DOHH2 (cell line): ENCODE data around the gene TPRG1L.

Experiments used
- EZH2phosphoT487 ChIP-seq: fragments of 200-600 bp; sonication (generic); IDR thresholded peaks from 2 replicates; pipeline ENCODE4 v1.6.1; 2017; ENCODE audit warnings: borderline replicate concordance, mild to moderate bottlenecking, antibody characterized with exemption, low read length, moderate library complexity, mixed read lengths
- TF ChIP-seq, protein P1 (sequence below): fragments of 200-600 bp; sonication (generic); IDR thresholded peaks from one replicate; pipeline ENCODE4 v1.5.1; 2014; ENCODE audit warnings: antibody characterized with exemption, mild to moderate bottlenecking, low read depth, low read length; ENCODE audit not compliant: poor library complexity, severe bottlenecking

DNA sequence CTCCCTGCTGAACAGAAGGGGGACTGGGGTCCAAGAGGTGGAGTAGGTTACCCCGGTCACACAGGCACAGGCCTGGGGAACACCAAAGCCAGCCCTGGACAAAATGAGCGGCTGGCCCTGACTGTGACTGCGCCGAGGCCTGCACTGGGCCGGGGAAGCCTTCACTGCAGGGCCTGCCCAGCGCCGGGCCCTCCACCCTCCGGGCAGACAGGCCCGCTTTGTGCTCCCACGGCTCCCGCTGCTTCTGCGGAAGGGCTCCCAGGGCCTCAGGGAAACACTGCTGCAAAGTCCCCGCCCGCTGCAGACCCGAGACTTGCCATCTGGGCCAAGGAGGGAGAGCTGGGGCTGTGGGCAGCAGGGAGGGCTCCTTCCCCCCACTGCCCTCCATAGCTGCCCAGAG lies 48.8 kb upstream of the TPRG1L start:
- TF ChIP-seq, protein P1, sequence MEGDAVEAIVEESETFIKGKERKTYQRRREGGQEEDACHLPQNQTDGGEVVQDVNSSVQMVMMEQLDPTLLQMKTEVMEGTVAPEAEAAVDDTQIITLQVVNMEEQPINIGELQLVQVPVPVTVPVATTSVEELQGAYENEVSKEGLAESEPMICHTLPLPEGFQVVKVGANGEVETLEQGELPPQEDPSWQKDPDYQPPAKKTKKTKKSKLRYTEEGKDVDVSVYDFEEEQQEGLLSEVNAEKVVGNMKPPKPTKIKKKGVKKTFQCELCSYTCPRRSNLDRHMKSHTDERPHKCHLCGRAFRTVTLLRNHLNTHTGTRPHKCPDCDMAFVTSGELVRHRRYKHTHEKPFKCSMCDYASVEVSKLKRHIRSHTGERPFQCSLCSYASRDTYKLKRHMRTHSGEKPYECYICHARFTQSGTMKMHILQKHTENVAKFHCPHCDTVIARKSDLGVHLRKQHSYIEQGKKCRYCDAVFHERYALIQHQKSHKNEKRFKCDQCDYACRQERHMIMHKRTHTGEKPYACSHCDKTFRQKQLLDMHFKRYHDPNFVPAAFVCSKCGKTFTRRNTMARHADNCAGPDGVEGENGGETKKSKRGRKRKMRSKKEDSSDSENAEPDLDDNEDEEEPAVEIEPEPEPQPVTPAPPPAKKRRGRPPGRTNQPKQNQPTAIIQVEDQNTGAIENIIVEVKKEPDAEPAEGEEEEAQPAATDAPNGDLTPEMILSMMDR = no peak
- TF ChIP-seq EZH2phosphoT487 = no peak
